ENCODE results near the gene GOSR1.
"Not testable (repeated sequence)": the region's sequence is repeated elsewhere in the genome, so short reads cannot be mapped to it uniquely, and the experiment has no call there.

Gene GOSR1

GRCh38 chr17:30570596-30571265 is 93.5 kb downstream of the GOSR1 start:
- DNase-seq (ENCODE audit: low spot score): no peak
- TF ChIP-seq, protein P1, sequence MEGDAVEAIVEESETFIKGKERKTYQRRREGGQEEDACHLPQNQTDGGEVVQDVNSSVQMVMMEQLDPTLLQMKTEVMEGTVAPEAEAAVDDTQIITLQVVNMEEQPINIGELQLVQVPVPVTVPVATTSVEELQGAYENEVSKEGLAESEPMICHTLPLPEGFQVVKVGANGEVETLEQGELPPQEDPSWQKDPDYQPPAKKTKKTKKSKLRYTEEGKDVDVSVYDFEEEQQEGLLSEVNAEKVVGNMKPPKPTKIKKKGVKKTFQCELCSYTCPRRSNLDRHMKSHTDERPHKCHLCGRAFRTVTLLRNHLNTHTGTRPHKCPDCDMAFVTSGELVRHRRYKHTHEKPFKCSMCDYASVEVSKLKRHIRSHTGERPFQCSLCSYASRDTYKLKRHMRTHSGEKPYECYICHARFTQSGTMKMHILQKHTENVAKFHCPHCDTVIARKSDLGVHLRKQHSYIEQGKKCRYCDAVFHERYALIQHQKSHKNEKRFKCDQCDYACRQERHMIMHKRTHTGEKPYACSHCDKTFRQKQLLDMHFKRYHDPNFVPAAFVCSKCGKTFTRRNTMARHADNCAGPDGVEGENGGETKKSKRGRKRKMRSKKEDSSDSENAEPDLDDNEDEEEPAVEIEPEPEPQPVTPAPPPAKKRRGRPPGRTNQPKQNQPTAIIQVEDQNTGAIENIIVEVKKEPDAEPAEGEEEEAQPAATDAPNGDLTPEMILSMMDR (IDR thresholded peaks at IDR 0.05; ENCODE audit: extremely low read depth, missing control alignments): no peak

- not testable (repeated sequence) for DNase-seq (ENCODE audit: low spot score)
Observed at GRCh38 chr17:30571404-30571803, 94.2 kb downstream of the GOSR1 start.

DNA sequence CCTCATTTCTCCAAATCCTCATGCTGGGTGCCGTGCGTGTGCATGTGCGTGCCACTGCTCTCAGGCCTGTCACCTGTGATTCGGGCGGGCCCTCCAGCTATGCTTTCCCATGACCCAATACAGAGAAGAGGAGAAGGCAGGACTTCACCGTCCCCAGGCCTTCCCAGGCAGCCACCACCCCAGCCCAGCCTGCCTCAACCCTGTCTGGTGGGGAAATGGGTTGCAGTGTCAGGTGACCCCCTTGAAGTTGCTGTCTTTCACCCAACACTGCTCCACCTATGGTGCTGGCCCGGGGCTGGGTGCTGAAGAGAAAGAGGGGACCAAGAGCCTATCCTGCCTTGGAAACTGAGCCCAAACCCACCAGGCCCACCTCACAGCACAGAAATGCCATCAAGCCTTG is 94.7 kb downstream of the GOSR1 start:
- DNase-seq (ENCODE audit: low spot score): no peak

GRCh38 chr17:30572651-30573554 is 95.7 kb downstream of the GOSR1 start:
- DNase-seq (ENCODE audit: low spot score): not testable (repeated sequence)

More for the DNA sequence above, 94.7 kb downstream of the GOSR1 start:
- TF ChIP-seq, protein P1 (IDR thresholded peaks at IDR 0.05; ENCODE audit: extremely low read depth, missing control alignments): no peak

GRCh38 chr17:30573603-30574175 is 96.5 kb downstream of the GOSR1 start:
- no peak for DNase-seq (ENCODE audit: low spot score)
- TF ChIP-seq, protein P1 (IDR thresholded peaks at IDR 0.05; ENCODE audit: extremely low read depth, missing control alignments): no peak

DNA sequence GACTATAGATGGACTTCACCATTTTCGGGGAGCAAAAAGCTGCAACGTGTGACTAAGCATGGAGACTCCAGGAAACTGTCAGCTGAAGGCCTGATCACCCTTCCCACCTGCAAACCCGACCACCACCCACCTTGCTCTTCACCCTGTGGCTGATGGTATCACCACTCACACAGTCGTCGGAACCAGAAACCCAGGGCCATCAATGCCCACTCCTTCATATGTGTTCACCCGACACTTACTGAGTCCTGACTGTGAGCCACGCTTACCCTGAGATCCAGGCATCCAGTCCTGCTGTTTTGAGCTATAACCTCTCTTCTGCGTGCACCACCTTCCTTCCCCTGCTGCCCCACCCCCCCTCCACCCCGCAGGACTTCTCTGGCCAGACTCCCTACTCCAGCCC is 97.1 kb downstream of the GOSR1 start:
- DNase-seq (ENCODE audit: low spot score): not testable (repeated sequence)

- not testable (repeated sequence) for DNase-seq (ENCODE audit: low spot score)
Observed at GRCh38 chr17:30574806-30575205, 97.6 kb downstream of the GOSR1 start.

GRCh38 chr17:30575648-30576325 is 98.6 kb downstream of the GOSR1 start:
- not testable (repeated sequence) for DNase-seq (ENCODE audit: low spot score)

- TF ChIP-seq, protein P1 (IDR thresholded peaks at IDR 0.05; ENCODE audit: extremely low read depth, missing control alignments): no peak
- DNase-seq (ENCODE audit: low spot score): no peak
Observed at GRCh38 chr17:30576326-30576861, 99.2 kb downstream of the GOSR1 start.
